AG04450 (cell line): ENCODE data around the gene SORCS2. TPM values are rescaled to one million over a fixed set of nuclear protein-coding genes. Genes with fewer than 3 reads are reported as not detected.

Experiments used
- CTCF ChIA-PET: fragments of 300-600, 350-600 bp; formaldehyde crosslinking; extraction: SDS; loops from one replicate; lab custom pipeline; 2022; ENCODE audit warnings: antibody characterized with exemption, inconsistent platforms; lab: Charles Lee
- POLR2A ChIA-PET: fragments of 350-600 bp; formaldehyde crosslinking; extraction: SDS; loops from one replicate; lab custom pipeline; 2021; ENCODE audit warnings: antibody characterized with exemption, inconsistent platforms; lab: Yijun Ruan, JAX
- DNase-seq: peaks from one replicate; pipeline ENCODE4 v3.0.0-alpha.2; 2011; ENCODE audit warnings: low read depth, low spot score
- H3K27ac ChIP-seq: one replicate; pipeline ENCODE4 v1.5.1; 2012; ENCODE audit warnings: low read depth, low read length, control low read depth
- H3K27me3 ChIP-seq: one replicate; pipeline ENCODE4 v1.6.0; 2012; ENCODE audit warnings: low read length; ENCODE audit not compliant: control insufficient read depth, insufficient read depth
- H3K4me3 ChIP-seq: 2 replicates; pipeline ENCODE4 v1.5.1; 2011; ENCODE audit warnings: mild to moderate bottlenecking, low read depth, low read length, control low read depth
- H3K9me3 ChIP-seq: 2 replicates; pipeline ENCODE4 v1.5.1; 2012; ENCODE audit warnings: low read length; ENCODE audit not compliant: control insufficient read depth, insufficient read depth
- polyA plus RNA-seq: library from polyadenylated mRNA; depleted of rRNA; stranded (reverse); fragments of >200 nt; gene quantifications from 2 replicates; pipeline ENCODE4 v1.2.3, GENCODE V29; 2011
- TF ChIP-seq, protein P1 (sequence below): IDR thresholded peaks from 2 replicates; pipeline ENCODE4 v1.5.1; 2011; ENCODE audit warnings: low read depth, low read length, control low read depth, inconsistent platforms

SORCS2 gene
- polyA plus RNA-seq, 1 experiment, result 0.29 TPM

DNA sequence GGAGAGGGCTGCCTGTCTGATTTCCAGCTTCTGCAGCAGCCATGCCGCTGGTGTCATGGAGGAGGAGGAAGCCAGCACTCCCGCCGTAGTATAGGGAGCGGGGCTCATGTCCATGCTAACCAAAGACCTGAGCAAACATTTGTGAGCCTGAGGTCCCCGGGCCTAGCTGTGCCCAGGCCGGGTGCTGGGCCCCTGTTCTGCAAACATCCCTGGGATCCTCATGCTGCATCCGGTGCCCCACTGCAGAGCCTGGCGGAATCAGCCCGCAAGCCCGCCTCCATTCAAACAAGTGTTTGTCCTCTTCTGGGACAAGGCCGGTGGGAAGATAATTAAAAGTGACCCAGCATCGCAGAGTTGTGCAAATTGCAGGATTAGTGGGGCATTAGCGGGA is 106.3 kb downstream of the SORCS2 start:
- CTCF ChIA-PET, result no interaction called here

DNA sequence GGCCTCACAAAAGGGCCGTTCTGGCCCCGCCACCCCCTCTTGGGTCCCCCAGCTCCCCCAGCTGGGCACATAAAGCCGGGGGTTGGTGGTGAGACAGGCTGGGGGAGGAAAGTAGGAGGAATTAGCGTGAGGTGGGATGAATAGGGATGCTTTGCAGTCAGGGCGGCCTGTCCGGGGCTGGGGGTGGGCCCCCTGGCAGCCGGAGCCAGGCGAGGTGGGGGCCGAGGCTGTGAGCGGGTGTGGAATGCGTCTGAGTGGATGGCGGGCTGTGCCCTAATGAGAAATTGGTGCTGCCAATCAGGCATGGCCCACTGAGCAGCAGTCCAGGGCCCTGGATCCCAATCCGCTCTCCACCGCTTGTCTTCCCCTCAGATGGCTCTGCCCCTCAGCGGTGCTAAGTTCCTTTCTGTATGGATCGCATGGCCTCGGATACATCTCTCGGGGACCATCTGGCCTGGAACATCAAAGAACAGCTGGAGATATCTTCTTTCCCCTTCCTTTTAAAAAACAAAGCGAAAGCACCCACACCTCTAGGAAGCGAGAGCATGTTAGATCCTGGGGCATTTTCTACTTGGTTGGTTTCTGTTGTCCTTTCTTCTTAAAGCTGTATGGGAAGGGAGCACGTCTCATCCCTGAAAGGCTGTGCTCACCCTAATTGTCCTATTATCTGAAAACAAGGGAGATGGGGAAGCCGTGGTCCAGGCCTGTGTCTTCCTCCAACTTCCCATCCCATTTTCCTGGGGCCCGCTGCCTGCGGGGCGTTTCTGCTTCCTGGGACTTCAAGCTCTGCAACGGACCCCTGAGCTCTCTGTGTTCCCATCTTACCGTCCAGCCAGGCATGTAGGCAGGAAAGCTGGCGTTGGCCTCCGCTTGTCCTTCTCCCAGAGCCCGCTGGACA is 106.9 kb downstream of the SORCS2 start:
- CTCF ChIA-PET, result no interaction called here
- Histone ChIP-seq H3K27me3 (peaks cover 25% of the 10 kb centered on the region), H3K9me3 (no peaks in the 10 kb centered on the region; the same call in 1 of the 2 replicates), H3K27ac (no peak overlapping the region), H3K4me3 (no peak overlapping the region)
- no peak for DNase-seq
- POLR2A ChIA-PET, result no interaction called here
- TF ChIP-seq, protein P1, sequence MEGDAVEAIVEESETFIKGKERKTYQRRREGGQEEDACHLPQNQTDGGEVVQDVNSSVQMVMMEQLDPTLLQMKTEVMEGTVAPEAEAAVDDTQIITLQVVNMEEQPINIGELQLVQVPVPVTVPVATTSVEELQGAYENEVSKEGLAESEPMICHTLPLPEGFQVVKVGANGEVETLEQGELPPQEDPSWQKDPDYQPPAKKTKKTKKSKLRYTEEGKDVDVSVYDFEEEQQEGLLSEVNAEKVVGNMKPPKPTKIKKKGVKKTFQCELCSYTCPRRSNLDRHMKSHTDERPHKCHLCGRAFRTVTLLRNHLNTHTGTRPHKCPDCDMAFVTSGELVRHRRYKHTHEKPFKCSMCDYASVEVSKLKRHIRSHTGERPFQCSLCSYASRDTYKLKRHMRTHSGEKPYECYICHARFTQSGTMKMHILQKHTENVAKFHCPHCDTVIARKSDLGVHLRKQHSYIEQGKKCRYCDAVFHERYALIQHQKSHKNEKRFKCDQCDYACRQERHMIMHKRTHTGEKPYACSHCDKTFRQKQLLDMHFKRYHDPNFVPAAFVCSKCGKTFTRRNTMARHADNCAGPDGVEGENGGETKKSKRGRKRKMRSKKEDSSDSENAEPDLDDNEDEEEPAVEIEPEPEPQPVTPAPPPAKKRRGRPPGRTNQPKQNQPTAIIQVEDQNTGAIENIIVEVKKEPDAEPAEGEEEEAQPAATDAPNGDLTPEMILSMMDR, result no peak

More for the DNA sequence above, 106.3 kb downstream of the SORCS2 start:
- H3K27ac ChIP-seq, result no peak overlapping the region
- no peaks in the 10 kb centered on the region; the same call in 1 of the 2 replicates for H3K9me3 ChIP-seq
- no peak for DNase-seq
- POLR2A ChIA-PET, result no interaction called here
- peaks cover 19% of the 10 kb centered on the region for H3K27me3 ChIP-seq
- no peak overlapping the region for H3K4me3 ChIP-seq
- TF ChIP-seq, protein P1, result no peak

DNA sequence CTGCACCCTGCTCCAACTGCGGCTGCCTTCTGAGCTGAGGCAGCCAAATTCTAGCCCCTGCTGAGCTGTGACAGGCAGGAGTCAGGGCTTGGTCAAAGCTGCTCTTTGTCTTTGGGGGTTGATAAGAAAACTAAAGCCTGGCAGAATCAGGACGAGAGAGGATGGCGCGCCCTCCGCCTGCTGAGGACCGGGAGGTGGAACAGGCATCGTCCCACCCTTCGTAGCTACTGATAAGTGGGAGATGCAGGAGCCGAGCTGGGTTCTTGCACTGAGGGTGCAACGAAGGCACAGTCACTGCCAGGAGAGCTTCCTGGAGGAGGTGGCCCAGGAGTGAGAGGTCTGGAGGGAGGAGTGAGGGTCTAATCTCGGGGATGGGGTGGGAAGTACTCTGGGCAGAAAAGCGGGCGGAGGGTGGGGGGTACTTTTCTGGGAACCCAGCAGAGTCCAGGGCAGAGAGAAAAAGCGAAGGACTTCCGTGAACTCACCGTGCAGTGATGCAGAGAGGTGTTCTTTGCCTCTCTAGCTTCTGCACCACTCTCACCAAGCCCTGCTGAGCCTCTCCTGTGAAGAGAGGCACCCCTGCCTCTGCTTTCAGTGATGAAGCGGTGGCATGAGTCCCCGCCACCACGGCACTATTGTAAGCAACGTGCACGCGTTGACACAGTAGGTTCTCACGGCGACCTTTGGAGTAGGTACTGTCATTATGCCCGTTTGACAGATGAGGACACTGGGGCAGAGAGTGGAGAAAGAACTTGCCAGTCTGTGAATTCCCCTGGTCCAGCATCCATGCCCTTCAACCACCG is 107.8 kb downstream of the SORCS2 start:
- no peak overlapping the region for H3K27ac ChIP-seq
- no peak overlapping the region for H3K4me3 ChIP-seq
- ChIA-PET POLR2A (no interaction called here), CTCF (no interaction called here)
- H3K27me3 ChIP-seq, result peaks cover 29% of the 10 kb centered on the region
- H3K9me3 ChIP-seq, result no peaks in the 10 kb centered on the region
- TF ChIP-seq, protein P1, result no peak
- DNase-seq, result no peak

DNA sequence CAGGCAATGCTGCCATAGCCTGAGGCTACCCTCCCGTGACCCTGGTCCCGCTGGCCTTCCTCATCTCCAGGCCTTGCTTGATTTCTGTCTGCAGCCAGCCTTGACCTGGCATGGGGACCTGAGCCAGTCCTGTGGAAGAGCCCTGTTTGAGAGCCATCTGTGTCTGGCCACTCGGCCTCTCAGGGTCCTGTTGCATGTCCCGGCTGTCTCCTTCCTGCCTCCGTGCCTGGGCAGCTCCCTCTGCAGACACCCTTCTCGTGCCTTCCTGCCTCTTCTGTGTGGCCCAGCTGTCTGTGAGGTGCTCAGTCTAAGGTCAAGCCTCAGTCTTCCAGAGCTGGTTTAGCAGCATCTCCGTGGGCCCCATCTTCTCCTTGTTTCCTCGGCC is 108.4 kb downstream of the SORCS2 start:
- POLR2A ChIA-PET, result no interaction called here
- CTCF ChIA-PET, result no interaction called here
- TF ChIP-seq, protein P1, result no peak
- Histone ChIP-seq H3K27me3 (peaks cover 32% of the 10 kb centered on the region), H3K27ac (no peak overlapping the region), H3K4me3 (no peak overlapping the region), H3K9me3 (no peaks in the 10 kb centered on the region)
- no peak for DNase-seq
